ENCODE results near the gene RAB1A. TPM values are rescaled to one million over a fixed set of nuclear protein-coding genes. Genes with fewer than 3 reads are reported as not detected.

The RAB1A gene
- total and polyA plus RNA-seq, 8 donors = 156 to 202 (median 169) TPM

DNA sequence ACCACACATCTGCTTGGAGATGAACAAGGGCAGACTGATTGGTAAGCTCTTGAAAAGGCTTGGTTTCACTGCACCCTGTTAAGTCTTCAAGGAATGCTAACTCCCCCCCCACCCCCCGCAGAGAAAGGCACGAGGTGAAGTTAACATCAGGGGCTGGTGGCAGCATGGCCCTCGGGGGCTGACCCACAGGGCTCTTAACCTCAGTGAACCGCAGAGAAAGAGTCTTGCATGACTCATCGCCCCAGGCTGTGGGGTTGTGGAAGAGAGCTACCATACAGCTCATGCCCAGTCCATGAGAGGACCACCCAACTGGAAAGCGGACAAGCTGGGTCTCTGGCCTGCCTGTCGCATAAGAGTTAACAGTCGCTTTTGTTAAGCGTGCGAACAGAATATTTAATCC is 84.3 kb downstream of the RAB1A start:
- Histone ChIP-seq H3K27me3 (no peaks in the 10 kb centered on the region), H3K4me3 (no peak overlapping the region), H3K9me3 (peaks cover 0 to 19% of the 10 kb centered on the region in 2 donors), H3K27ac (no peak overlapping the region), H3K4me1 (peaks cover 0 to 3% of the 10 kb centered on the region in 2 donors), H3K36me3 (no peaks in the 10 kb centered on the region)
- TF ChIP-seq, protein P1, sequence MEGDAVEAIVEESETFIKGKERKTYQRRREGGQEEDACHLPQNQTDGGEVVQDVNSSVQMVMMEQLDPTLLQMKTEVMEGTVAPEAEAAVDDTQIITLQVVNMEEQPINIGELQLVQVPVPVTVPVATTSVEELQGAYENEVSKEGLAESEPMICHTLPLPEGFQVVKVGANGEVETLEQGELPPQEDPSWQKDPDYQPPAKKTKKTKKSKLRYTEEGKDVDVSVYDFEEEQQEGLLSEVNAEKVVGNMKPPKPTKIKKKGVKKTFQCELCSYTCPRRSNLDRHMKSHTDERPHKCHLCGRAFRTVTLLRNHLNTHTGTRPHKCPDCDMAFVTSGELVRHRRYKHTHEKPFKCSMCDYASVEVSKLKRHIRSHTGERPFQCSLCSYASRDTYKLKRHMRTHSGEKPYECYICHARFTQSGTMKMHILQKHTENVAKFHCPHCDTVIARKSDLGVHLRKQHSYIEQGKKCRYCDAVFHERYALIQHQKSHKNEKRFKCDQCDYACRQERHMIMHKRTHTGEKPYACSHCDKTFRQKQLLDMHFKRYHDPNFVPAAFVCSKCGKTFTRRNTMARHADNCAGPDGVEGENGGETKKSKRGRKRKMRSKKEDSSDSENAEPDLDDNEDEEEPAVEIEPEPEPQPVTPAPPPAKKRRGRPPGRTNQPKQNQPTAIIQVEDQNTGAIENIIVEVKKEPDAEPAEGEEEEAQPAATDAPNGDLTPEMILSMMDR (IDR thresholded peaks at IDR 0.05) = no peak
- ATAC-seq (no peak), DNase-seq (no peak)
- intact Hi-C loops (cut with DNase I) = no loop called here

DNA sequence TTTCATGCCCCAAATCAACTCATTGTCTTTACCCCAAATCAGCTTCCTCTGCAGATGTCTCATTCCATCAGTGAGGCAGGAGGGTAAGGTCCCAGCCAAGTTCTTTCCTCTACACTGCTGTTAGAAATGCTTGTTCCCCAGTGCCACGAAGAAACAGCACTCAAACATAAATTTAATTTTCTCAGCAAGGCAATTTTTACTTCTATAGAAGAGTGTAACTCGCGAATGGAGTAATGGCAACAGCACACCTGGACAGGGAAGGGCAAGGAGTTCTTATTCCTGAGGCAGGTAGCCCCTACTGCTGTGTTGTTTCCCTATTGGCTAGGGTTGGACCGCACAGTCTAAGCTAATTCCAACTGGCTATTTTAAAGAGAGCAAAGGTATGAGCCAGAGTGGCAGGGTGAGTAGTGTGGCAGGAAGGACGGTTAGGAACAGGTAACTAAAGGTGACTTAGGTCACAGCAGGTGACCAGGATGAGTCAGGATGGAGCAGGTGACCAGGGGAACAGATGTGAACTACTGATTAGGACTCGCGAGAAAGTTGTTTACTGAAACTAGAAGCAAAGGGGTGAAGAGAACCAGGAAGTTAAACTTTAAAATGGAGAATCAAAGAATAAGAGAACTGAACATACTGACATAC is 85.7 kb downstream of the RAB1A start:
- H3K4me1 ChIP-seq = peaks cover 0 to 7% of the 10 kb centered on the region in 2 donors
- DNase-seq (no peak), ATAC-seq (no peak)
- intact Hi-C loops (cut with DNase I) = loop anchor here in 1 of 2 donors (5.0 kb wide), 1 partner anchor 127 kb away; no protein-coding TSS in a partner anchor
- no peak overlapping the region for H3K27ac ChIP-seq
- no peaks in the 10 kb centered on the region for H3K36me3 ChIP-seq
- H3K27me3 ChIP-seq = no peaks in the 10 kb centered on the region
- H3K9me3 ChIP-seq = peaks cover 0 to 19% of the 10 kb centered on the region in 2 donors
- TF ChIP-seq, protein P1 (IDR thresholded peaks at IDR 0.05) = no peak
- H3K4me3 ChIP-seq = no peak overlapping the region

DNA sequence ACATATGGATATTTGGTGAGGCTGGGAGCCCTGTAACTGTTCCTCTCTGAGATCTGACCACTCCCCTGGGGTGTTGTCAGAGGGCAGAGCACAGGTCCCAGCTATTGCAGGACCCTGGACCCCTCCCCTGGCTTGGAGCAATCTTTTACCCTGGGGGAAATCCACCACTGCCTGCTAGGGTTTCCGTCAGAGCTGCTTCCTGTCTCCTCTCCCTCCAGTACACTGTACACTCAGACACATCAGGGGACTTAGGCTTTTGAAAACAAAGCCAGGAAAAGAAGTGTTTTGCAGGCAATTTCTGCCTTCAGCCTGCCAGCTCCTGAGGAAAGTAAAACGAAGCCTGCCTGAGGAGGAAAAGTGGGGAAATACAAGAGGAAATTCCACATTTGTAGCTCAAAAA is 86.9 kb downstream of the RAB1A start:
- TF ChIP-seq, protein P1 (IDR thresholded peaks at IDR 0.05) = no peak
- ATAC-seq (no peak), DNase-seq (no peak)
- Histone ChIP-seq H3K4me3 (no peak overlapping the region), H3K27ac (no peak overlapping the region), H3K4me1 (peaks cover 0 to 7% of the 10 kb centered on the region in 2 donors), H3K27me3 (no peaks in the 10 kb centered on the region), H3K36me3 (no peaks in the 10 kb centered on the region), H3K9me3 (peaks cover 0 to 19% of the 10 kb centered on the region in 2 donors)
- intact Hi-C loops (cut with DNase I) = loop anchor here in 1 of 2 donors (5.0 kb wide), 1 partner anchor 126 kb away; no protein-coding TSS in a partner anchor

DNA sequence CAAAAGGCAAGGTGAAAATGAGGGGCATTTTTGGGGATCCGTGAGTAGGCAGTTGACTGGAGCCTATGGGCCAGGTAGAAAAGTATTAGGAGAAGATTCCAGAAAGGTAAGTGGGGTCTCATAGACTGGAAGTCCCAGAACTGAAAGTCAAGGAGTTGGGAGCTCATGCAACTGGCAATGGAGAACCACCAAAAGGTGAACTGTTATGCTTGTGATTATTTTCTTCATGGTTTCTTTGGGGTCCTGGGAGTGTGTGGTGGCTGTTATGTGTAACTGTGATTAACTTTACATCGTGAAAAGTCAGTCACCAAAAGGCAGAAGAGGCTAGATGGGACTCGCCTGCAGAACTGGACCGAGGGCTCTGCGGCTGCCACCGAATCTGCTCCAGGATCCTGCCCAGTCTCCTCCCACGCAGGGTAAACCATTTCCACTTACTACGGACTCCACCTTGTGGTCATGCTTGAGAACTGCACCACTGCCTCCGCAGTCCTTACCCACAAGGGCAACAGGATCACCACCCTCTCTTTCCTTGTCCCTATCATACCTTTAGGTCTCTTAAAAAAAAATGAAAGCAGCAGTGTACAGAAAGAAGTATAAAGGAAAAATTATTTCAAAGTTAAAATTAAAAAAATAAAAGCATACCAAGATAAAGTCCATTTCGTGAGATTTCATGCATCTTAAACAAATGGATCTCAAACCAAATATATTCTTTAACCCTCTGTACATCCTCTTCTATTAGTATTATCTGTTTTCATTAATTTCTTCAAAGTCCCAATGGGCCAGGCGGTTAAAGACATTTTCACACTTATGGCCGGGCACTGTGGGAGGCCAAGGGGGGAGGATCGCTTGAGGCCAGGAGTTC is 89.3 kb downstream of the RAB1A start:
- DNase-seq (peak; percentile 65 to 87 (median 85)), ATAC-seq (peak; percentile 100)
- Histone ChIP-seq H3K27me3 (no peaks in the 10 kb centered on the region), H3K9me3 (peaks cover 0 to 19% of the 10 kb centered on the region in 2 donors), H3K4me3 (no peak overlapping the region), H3K27ac (no peak overlapping the region), H3K4me1 (peaks cover 0 to 7% of the 10 kb centered on the region in 2 donors), H3K36me3 (no peaks in the 10 kb centered on the region)
- TF ChIP-seq, protein P1 (IDR thresholded peaks at IDR 0.05) = peak; percentile 98
- intact Hi-C loops (cut with DNase I) = loop anchor here in 1 of 2 donors (5.0 kb wide), 1 partner anchor 123 kb away; no protein-coding TSS in a partner anchor

DNA sequence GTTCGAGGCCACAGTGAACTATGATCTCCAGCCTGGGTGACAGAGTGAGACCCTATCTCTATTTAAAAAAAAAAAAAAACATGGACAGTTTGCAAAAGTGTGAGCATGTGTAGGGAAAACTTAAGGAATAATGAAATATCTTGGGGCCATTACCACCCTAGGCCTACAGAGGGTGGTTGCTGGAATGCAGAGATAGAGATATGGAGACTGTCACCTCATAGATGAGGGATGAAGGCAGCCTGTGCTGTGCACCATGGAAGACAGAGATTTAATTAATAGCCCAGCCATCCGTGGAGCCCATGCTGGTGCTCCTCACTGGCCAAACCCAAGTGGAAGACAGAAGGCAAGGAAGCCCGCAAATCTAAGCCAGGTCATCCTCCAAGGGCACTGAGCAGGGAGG is 90.3 kb downstream of the RAB1A start:
- Histone ChIP-seq H3K9me3 (peaks cover 0 to 15% of the 10 kb centered on the region in 2 donors), H3K27me3 (no peaks in the 10 kb centered on the region), H3K36me3 (no peaks in the 10 kb centered on the region), H3K27ac (no peak overlapping the region), H3K4me1 (peaks cover 0 to 7% of the 10 kb centered on the region in 2 donors), H3K4me3 (no peak overlapping the region)
- intact Hi-C loops (cut with DNase I) = loop anchor here in 1 of 2 donors (5.0 kb wide), 1 partner anchor 122 kb away; no protein-coding TSS in a partner anchor
- ATAC-seq (no peak), DNase-seq (no peak)
- TF ChIP-seq, protein P1 (IDR thresholded peaks at IDR 0.05) = no peak
